Measurements from ENCODE around the gene USP20.

GRCh38 chr9:129835128-129835859 is at the start of gene USP20, which contains the start of gene C9orf78:
- TF ChIP-seq, protein P1, sequence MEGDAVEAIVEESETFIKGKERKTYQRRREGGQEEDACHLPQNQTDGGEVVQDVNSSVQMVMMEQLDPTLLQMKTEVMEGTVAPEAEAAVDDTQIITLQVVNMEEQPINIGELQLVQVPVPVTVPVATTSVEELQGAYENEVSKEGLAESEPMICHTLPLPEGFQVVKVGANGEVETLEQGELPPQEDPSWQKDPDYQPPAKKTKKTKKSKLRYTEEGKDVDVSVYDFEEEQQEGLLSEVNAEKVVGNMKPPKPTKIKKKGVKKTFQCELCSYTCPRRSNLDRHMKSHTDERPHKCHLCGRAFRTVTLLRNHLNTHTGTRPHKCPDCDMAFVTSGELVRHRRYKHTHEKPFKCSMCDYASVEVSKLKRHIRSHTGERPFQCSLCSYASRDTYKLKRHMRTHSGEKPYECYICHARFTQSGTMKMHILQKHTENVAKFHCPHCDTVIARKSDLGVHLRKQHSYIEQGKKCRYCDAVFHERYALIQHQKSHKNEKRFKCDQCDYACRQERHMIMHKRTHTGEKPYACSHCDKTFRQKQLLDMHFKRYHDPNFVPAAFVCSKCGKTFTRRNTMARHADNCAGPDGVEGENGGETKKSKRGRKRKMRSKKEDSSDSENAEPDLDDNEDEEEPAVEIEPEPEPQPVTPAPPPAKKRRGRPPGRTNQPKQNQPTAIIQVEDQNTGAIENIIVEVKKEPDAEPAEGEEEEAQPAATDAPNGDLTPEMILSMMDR (IDR thresholded peaks at IDR 0.05) = no peak
- TF ChIP-seq EZH2 (IDR thresholded peaks at IDR 0.05) = no peak
- TF ChIP-seq EZH2phosphoT487 (IDR thresholded peaks at IDR 0.05) = no peak

Data from neural progenitor cell (in vitro differentiated cells).